ENCODE measurements around the gene EXOC6B. TPM values are rescaled to one million over a fixed set of nuclear protein-coding genes. Genes with fewer than 3 reads are reported as not detected.

The EXOC6B gene
- total RNA-seq, 1 donor: 24.6 TPM

- peaks cover 74% of the 10 kb centered on the region for H3K27me3 ChIP-seq (ENCODE audit: insufficient read depth, low read length)
- no peaks in the 10 kb centered on the region for H4K20me1 ChIP-seq (ENCODE audit: insufficient read depth, low read length)
- TF ChIP-seq CTCF (IDR thresholded peaks at IDR 0.05; ENCODE audit: extremely low read depth, low read depth, low read length): no peak
- H3K36me3 ChIP-seq (ENCODE audit: insufficient read depth, low read length): no peaks in the 10 kb centered on the region
- no peak overlapping the region for H2AFZ ChIP-seq (ENCODE audit: low read length)
- H3K4me3 ChIP-seq (ENCODE audit: insufficient read depth, low read length): no peak overlapping the region
- H3K9me3 ChIP-seq (ENCODE audit: low read depth, low read length): no peaks in the 10 kb centered on the region
- H3K4me2 ChIP-seq (ENCODE audit: insufficient read depth, low read length): no peak overlapping the region
- peaks cover 11% of the 10 kb centered on the region for H3K4me1 ChIP-seq (ENCODE audit: insufficient read depth, low read length)
- no peak overlapping the region for H3K27ac ChIP-seq (ENCODE audit: low read depth, low read length)
- no peaks in the 10 kb centered on the region for H3K79me2 ChIP-seq (ENCODE audit: insufficient read depth, low read length)
- DNase-seq (ENCODE audit: insufficient read length, low spot score, missing footprints): peak; percentile 19
Observed at GRCh38 chr2:72153924-72154323, 671.9 kb downstream of the EXOC6B start.

GRCh38 chr2:72153026-72153791, 672.6 kb downstream of the EXOC6B start:
- H3K27ac ChIP-seq (ENCODE audit: low read depth, low read length): no peak overlapping the region
- DNase-seq (ENCODE audit: insufficient read length, low spot score, missing footprints): peak; percentile 65
- no peak overlapping the region for H2AFZ ChIP-seq (ENCODE audit: low read length)
- H3K36me3 ChIP-seq (ENCODE audit: insufficient read depth, low read length): no peaks in the 10 kb centered on the region
- no peaks in the 10 kb centered on the region for H4K20me1 ChIP-seq (ENCODE audit: insufficient read depth, low read length)
- no peaks in the 10 kb centered on the region for H3K79me2 ChIP-seq (ENCODE audit: insufficient read depth, low read length)
- no peaks in the 10 kb centered on the region for H3K9me3 ChIP-seq (ENCODE audit: low read depth, low read length)
- peaks cover 11% of the 10 kb centered on the region for H3K4me1 ChIP-seq (ENCODE audit: insufficient read depth, low read length)
- no peak for TF ChIP-seq CTCF (IDR thresholded peaks at IDR 0.05; ENCODE audit: extremely low read depth, low read depth, low read length)
- H3K4me3 ChIP-seq (ENCODE audit: insufficient read depth, low read length): no peak overlapping the region
- H3K4me2 ChIP-seq (ENCODE audit: insufficient read depth, low read length): no peak overlapping the region
- H3K27me3 ChIP-seq (ENCODE audit: insufficient read depth, low read length): peaks cover 75% of the 10 kb centered on the region

- H3K36me3 ChIP-seq (ENCODE audit: insufficient read depth, low read length): no peaks in the 10 kb centered on the region
- H3K4me1 ChIP-seq (ENCODE audit: insufficient read depth, low read length): peaks cover 15% of the 10 kb centered on the region
Observed at GRCh38 chr2:72150861-72151356, 674.9 kb downstream of the EXOC6B start.

More at GRCh38 chr2:72150861-72151356, 674.9 kb downstream of the EXOC6B start:
- no peak overlapping the region for H3K4me3 ChIP-seq (ENCODE audit: insufficient read depth, low read length)
- no peaks in the 10 kb centered on the region for H4K20me1 ChIP-seq (ENCODE audit: insufficient read depth, low read length)
- peaks cover 76% of the 10 kb centered on the region for H3K27me3 ChIP-seq (ENCODE audit: insufficient read depth, low read length)
- no peak overlapping the region for H3K4me2 ChIP-seq (ENCODE audit: insufficient read depth, low read length)
- H3K9me3 ChIP-seq (ENCODE audit: low read depth, low read length): no peaks in the 10 kb centered on the region
- no peaks in the 10 kb centered on the region for H3K79me2 ChIP-seq (ENCODE audit: insufficient read depth, low read length)
- TF ChIP-seq CTCF (IDR thresholded peaks at IDR 0.05; ENCODE audit: extremely low read depth, low read depth, low read length): no peak
- no peak for DNase-seq (ENCODE audit: insufficient read length, low spot score, missing footprints)
- no peak overlapping the region for H3K27ac ChIP-seq (ENCODE audit: low read depth, low read length)
- H2AFZ ChIP-seq (ENCODE audit: low read length): no peak overlapping the region

All from osteoblast (primary cell).